GF-D8 (cell line): ENCODE data around the gene SPRYD4.
"Not testable (repeated sequence)": the region's sequence is repeated elsewhere in the genome, so short reads cannot be mapped to it uniquely, and the experiment has no call there.

Source experiments
- DNase-seq: peaks from one replicate; lab custom pipeline; 2025; lab: John Stamatoyannopoulos, UW

Gene SPRYD4

GRCh38 chr12:56476972-56477432 is 8.6 kb downstream of the SPRYD4 start:
- DNase-seq: no peak

- DNase-seq: no peak
Measured at GRCh38 chr12:56477521-56478225, 9.3 kb downstream of the SPRYD4 start.

GRCh38 chr12:56479625-56480024 is 11.2 kb downstream of the SPRYD4 start:
- no peak for DNase-seq

- no peak for DNase-seq
Measured at GRCh38 chr12:56484566-56484965, 16.2 kb downstream of the SPRYD4 start.

- DNase-seq: no peak
Measured at GRCh38 chr12:56486694-56487093, 18.3 kb downstream of the SPRYD4 start.

- DNase-seq: no peak
Measured at GRCh38 chr12:56487448-56488040, 19.2 kb downstream of the SPRYD4 start.

GRCh38 chr12:56488041-56488955 is 19.9 kb downstream of the SPRYD4 start, which contains the start of gene GLS2:
TSS of gene GLS2 (minus strand) at chr12:56488161. CDS start at chr12:56488118, 43 bp downstream.
- DNase-seq: no peak

- DNase-seq: no peak
Measured at GRCh38 chr12:56490360-56490759, 22.0 kb downstream of the SPRYD4 start.

GRCh38 chr12:56493409-56494105 is 25.2 kb downstream of the SPRYD4 start:
- not testable (repeated sequence) for DNase-seq

GRCh38 chr12:56494106-56494415 is 25.7 kb downstream of the SPRYD4 start:
- not testable (repeated sequence) for DNase-seq

GRCh38 chr12:56494481-56494880 is 26.1 kb downstream of the SPRYD4 start:
- DNase-seq: not testable (repeated sequence)

- not testable (repeated sequence) for DNase-seq
Measured at GRCh38 chr12:56496704-56497103, 28.3 kb downstream of the SPRYD4 start.

GRCh38 chr12:56498126-56498902 is 29.9 kb downstream of the SPRYD4 start:
- DNase-seq: not testable (repeated sequence)

GRCh38 chr12:56499452-56499851 is 31.1 kb downstream of the SPRYD4 start:
- DNase-seq: not testable (repeated sequence)

GRCh38 chr12:56499879-56500278 is 31.5 kb downstream of the SPRYD4 start:
- DNase-seq: not testable (repeated sequence)

GRCh38 chr12:56510786-56511185 is 42.4 kb downstream of the SPRYD4 start:
- DNase-seq: no peak

- DNase-seq: not testable (repeated sequence)
Measured at GRCh38 chr12:56514014-56514318, 45.6 kb downstream of the SPRYD4 start.

GRCh38 chr12:56517854-56518253 is 49.5 kb downstream of the SPRYD4 start:
- DNase-seq: no peak

GRCh38 chr12:56518570-56518969 is 50.2 kb downstream of the SPRYD4 start:
- DNase-seq: no peak

- no peak for DNase-seq
Measured at GRCh38 chr12:56520048-56520447, 51.7 kb downstream of the SPRYD4 start.

GRCh38 chr12:56520506-56520905 is 52.1 kb downstream of the SPRYD4 start:
- no peak for DNase-seq
